GM19239 (cell line): ENCODE data around the gene TMEM185B.
A peak's percentile ranks its signal among the peaks of the same experiment; 100 is the strongest.

Experiments
- DNase-seq: peaks from one replicate; pipeline ENCODE4 v3.0.0; 2011; ENCODE audit warnings: low spot score; ENCODE audit not compliant: insufficient read length
- FAIRE-seq: peaks from 2 replicates; lab custom pipeline; 2011; peaks lifted over from hg19 to GRCh38; lab: Jason Lieb, UNC

TMEM185B gene

DNA sequence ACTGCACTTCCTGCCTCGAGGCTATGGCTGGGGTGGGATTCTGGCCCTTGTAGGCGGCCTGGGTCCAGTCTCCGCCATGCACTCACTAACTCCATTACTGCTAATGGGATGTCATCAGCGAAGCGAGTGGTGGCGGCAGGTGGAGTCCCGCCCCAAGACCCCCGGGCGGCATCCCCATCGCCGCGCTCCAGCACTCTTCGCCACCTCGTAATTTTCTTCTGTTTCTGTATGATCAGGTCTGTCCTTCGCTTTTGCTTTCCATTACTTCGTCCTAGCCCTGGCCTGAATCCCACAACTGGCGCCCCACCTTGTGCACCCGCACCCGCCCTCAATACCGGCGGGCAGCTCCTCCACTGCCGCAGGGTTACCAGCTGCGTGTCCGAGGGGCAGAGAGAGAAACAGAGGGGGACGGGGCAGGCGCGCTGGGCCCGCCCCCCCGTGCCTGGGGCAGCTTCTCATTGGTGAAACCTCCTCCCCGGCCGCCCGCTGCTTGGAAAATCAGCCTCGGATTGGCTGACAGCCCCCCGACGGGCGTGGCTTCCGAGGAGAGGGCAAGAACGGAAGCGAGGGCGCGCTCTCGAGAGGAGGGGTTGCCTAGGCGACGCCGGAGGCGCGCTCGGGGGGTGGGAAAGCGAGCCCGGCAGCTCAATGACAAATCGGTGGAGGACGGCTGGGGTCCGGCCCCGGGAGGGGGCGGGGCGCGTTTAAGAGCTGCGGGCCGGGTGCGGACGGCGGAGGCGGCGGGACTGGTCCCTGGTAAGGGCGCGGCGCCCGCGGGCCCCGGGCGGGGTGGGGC is 29.2 kb upstream of the TMEM185B start, which contains the start of gene RALB:
TSS of gene RALB (plus strand) at position 628 of the 796 bp plus-strand sequence. CDS start 25,813 bp downstream, outside the sequence.
- peak; percentile 97 for FAIRE-seq

DNA sequence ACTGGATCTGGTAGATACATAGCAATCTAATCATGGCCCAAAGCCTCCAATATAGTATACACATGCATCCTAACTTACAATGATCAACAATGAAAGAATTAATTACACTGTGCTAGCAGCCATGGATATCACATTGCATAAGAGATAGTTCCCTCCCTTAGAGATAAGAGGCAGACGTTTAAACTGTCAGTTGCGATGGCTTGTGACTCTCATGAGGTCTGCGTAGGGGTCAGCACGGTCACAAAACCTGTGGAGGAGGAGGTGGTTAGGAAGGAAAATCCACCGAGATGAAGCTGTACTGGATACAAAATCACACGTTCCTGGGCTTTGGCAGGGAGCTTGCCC is 28.7 kb upstream of the TMEM185B start:
- FAIRE-seq (no peak), DNase-seq (no peak)

More for the DNA sequence above, 29.2 kb upstream of the TMEM185B start, which contains the start of gene RALB:
- peak; percentile 99 for DNase-seq

DNA sequence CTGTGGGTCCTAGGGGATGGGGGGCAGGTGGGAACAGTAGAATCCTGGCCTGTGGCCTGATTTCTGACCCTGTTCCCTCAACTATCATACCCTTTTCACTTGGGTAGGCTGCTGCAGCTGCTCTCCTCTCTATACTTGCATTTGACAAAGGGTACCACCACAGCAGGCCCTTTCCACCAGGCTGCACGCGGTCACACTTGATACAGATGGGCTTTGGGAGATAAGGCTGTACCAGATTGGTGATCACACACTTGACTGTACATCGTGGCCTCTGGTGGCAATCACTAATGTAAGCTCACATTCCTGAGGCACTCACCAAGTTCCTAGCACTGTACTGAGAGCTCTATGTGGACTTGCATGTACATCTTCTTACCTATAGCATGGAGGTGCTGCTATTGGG is 27.9 kb upstream of the TMEM185B start:
- no peak for DNase-seq
- no peak for FAIRE-seq

DNA sequence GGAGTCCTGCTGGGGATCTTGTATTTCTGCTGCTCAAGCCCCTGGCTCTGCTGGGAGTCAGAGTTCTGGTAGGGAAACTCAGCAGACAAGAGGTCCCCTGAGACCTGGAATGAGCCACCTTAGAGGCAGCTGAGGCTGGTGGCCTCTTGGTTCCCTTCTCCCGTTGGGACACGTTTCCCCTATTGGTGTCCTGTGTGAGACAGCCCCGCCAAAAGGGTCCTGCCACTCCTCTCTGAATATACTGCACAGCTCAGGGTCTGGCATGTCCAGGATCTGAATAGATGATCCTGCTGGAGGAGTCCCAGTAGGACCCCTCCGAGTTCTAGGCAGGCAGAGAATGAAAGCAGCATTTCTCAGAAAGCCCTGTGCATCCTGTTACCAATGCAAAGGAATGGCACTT is 27.4 kb upstream of the TMEM185B start:
- DNase-seq (no peak), FAIRE-seq (no peak)

DNA sequence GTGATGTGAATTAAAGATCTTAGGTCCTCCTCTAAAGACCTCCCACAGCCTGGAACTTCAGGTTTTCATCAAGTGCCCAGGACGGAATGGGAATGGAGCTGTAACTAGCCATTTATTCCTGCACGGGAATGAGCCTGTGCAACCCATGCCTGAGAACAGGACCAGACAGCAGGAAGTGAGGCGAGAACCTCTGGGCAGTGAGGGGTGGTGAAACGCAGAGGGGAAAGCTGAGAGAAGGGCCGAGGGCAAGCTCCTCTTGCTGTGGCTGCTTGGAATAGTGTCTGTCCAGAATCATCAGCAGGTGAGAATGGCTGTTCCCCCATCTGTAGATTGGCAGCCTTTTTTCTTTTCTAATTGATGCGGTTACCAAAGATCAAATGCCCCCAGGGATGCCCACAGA is 24.7 kb upstream of the TMEM185B start:
- no peak for FAIRE-seq

DNA sequence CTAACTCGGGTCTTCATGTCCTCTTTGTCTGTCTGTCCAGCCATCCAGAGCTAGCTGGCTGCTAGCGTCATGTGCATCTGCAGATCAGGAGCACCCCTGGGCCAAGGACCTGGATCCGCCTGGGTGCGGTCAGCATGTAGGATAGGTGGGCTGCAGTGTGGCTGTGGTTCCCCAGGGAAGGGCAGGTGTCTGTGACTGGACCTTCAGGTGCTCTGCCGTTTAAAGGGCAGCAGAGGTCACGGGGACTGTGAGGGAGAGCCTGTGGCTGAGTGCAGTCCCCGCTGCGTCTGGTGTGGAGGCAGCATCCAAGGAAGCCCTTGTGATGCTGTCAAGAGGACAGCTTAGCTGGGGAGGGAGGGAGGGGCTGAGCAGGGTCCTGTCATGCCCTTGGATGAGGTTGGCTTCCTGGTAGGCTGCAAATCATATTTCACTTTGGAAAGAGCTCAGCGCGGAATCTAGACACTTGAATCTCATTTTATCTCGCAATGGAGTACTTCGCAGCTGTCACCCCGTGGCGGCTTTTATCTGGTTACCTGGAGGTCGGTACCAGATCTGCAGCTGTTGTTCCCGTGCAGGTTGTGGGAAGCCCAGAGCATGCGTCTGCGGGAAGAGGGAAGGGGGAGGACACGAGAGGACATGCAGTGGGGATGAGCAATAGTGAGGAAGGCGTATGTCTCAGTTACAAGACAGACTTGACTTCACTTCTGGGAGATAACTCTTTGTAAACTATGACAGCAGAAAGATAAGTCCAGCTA is 23.5 kb upstream of the TMEM185B start:
- no peak for FAIRE-seq
- DNase-seq = no peak

More for the DNA sequence above, 24.7 kb upstream of the TMEM185B start:
- no peak for DNase-seq

DNA sequence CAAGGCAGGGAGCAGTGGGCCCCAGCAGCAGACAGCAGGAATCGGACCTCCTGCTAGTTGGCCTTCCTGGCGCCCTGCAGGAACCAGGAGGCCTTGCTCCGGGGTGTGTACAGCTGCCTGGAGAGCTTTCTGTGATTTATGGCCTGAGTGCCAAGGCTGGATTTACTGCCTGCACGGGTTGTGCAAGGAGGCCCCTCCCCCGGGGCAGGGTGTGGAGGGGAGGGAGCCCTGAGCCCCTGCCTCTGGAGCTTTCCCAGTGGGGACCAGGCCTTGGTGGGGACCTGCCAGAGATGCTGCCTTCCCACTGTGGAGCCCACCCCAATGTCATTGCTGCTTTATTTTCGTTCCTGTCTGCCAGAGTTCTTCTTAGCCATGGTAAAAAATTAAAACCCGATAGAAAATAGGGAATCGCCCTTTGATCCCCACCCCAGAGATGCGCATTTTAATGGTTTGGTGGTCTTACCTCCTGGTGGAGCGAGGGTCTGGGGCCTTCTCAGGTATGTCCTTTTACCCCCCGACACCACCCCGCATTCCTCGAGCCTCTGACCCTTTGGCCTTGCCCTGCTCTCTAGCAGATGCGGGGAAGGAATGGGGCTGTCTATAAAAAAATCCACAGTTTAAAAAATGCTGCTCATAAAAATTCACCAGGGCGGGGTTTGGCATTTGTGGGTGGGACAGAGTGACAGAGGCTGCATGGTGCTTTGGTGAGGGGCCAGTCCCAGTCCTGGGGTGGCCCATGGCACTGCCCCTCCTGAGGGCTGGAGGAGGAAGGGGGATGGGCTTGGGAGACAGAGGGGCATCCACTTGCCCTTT is 22.5 kb upstream of the TMEM185B start:
- FAIRE-seq = no peak
- no peak for DNase-seq

DNA sequence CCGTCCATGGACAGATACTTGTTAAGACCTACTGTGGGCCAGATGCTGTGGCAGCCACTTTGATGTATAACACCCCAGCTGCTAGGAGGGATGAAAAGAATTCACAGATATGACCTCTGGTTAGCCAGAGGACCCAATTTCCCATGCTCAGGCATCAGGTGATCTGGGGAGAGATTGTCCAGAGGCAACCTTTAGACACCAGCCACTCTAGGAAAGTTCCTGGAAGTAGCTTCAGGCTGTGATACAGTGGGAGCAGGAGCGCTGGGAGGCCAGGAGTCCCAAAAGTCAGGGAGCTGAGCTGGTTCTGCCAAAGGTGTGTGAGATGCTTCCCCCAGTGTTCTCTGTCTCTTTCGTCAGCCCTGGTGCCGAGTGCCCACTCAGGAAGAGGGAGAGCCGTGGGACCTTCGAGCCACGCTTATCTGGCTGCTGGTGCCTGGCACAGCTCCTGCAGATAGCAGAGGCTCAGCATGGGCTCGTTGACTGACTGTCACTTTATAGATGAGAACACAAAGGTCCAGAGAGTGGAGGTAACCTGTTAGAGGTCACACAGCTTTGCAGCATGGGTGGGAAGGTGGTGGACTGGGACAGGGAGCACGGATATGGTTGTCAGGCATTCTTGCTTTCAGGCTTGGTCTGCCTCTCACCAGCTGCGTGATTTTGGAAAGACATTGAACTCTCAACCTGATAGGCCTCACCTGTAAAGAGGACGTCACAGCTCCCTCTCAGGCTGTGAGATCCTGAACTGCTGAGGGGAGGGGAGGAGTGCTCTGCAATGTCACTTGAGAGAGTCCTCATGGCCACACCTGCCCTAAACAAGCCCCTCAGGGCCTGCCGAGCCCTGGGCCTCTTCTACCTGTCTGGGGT is 21.7 kb upstream of the TMEM185B start:
- no peak for FAIRE-seq
- DNase-seq = no peak

DNA sequence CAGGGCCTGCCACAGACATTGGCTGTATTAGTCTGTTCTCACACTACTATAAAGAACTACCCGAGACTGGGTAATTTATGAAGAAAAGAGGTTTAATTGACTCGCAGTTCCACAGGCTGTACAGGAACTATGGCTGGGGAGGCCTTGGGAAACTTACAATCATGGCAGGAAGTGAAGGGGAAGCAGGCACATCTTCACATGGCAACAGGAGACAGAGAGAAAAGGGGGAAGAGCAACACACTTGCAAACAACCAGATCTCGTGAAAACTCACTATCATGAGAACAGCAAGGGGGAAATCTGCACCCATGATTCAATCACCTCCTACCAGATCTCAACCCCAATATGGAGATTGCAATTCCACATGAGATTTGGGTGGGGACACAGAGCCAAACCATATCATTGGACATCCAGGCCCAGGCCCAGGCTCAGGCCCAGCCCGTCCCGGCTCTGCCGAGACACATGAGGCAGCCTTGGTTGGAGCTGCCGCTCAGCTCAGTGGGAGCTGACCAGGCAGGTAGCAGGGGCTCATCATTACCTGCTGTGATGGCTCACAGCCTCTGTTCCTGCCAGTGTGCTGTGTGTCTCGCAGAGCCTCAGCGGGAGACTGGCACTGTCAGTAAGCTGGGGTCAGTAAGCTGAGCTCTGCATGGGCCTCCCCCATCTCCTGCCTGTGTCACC is 20.8 kb upstream of the TMEM185B start:
- DNase-seq (no peak), FAIRE-seq (no peak)

DNA sequence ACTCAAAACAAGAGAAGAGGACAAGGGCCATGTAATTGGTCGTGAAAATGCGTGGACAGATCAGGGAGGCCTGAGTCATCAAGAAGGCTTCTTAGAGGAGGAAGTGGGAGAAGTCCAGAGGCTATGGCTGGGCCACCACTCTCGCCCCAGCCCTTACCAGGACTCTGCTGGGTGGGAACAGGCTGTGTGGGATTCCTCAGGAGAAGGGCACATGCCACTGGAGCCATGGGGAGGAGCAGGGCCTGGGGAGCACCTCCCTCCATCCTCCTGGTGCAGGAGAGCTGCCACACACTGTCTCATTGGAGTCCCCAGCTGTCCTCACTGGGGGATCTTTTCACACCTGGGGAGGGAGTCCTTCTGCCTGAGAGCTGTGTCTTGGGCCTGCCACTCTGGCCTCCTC is 20.0 kb upstream of the TMEM185B start:
- FAIRE-seq = no peak
- no peak for DNase-seq

DNA sequence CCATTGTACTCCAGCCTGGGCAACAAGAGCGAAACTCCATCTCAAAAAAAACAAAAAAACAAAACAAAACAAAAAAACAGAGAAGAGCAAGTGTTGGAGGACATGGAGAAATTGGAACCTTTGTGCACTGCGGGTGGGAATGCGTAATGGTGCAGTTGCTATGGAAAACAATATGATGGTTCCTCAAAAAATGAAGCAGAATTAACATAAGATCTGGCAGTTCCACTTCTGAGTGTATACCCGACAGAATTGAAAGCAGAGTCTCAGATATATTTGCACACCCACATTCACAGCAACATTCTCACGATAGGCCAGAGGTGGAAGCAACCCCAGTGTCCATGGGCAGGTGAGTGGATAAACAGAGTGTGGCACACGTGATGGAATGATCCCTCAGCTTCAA is 18.5 kb upstream of the TMEM185B start:
- FAIRE-seq (no peak), DNase-seq (no peak)

DNA sequence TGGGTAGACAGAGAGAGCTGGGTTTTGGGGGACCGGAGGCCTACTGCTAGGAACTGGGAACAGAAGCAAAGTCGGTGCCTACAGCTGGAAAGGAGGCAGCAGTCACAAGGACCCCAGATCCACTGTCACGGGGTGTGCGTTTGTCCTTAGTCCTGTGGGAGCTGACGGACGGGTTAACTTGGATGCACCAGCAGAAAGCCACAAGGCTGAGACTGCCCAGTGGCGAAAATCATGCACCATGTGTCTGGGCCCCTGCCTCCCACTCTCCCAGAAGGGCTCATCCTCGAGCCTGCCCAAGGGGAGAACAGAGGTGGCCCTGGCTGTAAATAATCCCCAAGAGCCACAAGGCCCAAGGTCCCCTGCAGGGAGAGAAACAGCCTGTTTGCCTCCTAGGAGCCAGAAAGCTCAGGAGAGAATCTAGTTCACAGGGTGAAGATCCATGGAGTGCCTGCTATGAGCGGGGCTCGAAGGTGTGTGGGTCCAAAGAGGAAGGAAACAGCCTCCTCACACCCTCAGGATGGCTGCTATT is 17.8 kb upstream of the TMEM185B start:
- FAIRE-seq = no peak
- no peak for DNase-seq

DNA sequence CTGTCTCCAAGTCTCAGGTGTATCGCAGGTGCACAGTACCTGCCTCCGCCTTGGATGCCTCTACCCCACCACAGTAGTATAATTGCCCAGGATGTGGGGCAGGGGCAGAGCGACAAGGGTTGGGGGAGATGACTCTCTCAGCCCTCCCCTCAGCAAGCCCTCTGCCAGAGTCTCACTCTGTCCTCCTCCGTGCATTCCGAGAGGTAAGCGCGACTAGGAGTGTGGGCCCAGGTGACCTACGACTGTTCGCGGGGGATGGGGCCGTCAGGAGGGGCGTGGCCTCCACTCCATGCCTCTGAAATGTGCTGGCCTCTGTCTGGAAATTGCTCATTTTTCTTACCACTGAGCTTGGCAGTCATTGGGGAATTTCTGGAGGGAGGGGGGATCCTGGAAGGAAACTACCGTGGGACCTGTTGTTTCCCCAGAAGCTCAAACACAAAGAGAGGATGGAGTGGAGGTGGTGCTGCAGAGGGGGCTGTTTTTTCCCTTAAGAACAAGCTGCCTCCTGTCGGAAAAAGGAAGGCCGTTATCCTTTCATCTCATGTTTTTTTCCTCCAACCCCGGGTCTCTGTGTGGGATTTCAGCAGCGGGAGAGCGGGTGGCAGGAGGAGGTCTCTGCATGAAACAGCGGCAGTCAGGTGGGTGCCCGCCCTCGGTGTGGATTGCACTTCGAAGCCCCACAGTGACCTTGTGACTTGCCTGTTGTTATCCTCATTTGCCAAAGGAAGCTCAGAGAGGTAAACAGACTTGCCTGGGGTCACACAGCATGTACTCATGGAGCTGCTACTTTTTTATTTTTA is 16.5 kb upstream of the TMEM185B start:
- DNase-seq (no peak), FAIRE-seq (no peak)

DNA sequence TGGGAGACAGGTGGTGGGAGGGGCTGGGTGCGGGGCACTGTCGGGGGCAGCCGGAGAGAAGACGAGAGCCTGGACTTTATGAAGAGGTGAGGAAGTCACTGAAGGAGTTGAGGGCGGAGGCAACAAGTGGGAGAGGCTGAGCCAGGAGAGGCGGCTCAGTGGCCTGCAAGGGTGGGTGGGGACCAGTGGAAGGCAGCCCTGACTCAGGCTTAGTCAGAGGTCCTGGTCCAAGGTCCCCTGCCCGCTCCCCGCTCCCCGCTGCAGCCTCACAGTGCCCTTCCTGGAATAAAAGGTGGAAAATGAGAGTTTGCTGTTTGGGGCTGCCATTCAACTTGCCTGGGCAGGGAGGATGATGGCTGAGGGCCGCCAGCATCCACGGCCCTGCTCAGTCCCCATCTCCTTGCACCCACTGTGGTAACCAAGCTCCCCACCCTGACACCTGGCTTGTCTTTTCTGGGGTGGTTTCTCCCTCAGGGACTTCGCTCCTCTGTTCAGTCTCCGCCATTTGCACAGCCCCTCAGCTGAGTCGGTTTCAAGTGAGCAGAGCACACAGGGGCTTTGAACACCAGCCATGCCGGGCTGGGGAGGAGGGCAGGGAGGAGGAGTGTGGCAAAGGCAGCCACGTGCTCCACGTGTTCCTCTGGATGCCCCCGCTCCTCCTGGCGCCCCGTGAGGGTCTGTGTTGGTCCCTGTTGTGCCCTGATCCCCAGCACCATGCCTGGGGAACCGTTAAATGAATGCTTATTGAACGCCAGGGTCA is 15.7 kb upstream of the TMEM185B start:
- DNase-seq = no peak

DNA sequence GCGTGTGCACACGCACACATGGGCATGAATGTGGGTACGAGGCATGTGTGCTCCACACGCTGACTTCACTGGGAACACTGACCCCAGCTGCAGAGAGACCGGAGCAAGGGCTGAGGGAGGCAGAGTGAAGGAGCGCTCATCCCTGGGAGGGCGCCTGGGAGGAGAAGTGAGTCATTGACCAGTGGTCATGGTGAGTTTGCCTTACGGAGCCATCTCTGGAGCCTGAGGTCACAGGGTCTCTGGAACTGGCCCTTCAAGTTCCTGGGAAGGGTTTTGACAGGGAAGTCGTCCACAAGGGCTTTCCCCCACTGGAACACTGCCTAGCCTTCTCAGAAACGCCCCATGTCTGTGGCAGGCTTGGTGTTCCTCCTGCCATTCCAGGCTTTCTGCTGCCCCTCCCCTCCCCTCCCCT is 14.3 kb upstream of the TMEM185B start:
- FAIRE-seq (no peak), DNase-seq (no peak)

More for the DNA sequence above, 15.7 kb upstream of the TMEM185B start:
- no peak for FAIRE-seq

DNA sequence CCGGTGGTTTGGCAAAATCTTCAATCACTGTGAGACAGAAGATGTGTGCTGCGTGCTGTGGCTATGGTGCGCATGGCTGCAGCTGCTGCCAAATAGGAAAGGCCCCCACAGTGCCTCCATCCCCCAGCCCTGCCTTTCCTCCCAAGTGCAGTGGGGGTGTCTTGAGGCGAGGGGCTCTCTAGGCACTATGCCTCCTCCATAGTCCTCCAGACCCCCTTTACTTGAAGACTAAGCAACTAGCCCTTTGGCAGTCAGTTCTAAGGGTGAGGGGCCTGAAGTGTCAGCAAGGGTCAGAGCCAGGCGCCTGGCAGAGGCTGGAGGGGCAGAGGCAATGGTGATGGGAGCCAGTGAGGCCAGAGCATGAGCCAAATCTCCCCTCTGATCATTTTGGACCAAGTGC is 13.6 kb upstream of the TMEM185B start:
- DNase-seq (no peak), FAIRE-seq (no peak)

DNA sequence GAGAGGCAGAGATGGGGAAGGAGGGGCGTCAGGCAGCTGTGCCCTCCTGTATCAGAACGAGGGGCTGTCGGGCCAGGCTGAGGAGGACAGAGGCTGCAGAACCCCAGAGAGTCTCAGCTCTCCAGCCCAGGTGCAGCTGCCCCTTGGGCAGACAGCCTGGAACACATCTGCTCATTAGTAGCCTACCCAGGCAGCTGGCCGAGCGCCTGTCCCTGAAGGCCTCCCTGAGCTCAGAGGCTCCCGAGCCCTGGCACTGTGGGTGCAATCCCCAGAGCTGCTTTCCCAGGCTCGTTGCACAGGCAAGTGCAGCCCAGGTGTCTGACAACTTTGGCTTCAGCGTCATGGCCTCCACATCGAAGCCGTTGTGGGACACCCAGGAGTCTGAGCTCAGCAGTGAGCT is 13.1 kb upstream of the TMEM185B start:
- FAIRE-seq (no peak), DNase-seq (no peak)
